Measurements from ENCODE around the gene CFAP53. TPM values are rescaled to one million over a fixed set of nuclear protein-coding genes. Genes with fewer than 3 reads are reported as not detected.
A peak's percentile ranks its signal among the peaks of the same experiment; 100 is the strongest.

The CFAP53 gene
- polyA plus RNA-seq, 6 donors from 2014 or later = 0.27 TPM; not detected in 5

DNA sequence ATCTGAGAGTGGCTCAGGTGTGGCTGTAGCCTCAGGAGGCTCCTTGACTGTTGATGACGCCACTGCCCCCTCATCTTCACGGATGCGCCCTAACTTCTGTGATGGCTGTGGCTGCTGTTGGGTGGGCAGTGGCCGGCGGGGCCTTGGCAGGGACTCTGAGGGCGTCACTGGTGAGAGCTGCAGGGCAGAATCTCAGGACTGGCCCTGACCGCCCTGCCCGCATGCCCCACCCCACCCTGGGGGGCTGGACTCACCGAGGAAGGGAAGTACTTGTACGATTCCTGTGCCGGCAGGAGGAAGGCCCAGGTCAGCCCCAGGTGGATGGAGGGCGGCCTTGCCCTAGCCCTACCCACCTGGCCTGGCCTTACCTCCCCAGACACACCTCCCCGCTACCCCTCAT lies 18.8 kb upstream of the CFAP53 start:
- no peak for ATAC-seq (ENCODE audit: low read depth in 2 of 2)
- no peak overlapping the region for H3K27ac Mint-ChIP-seq
- peaks cover 8 to 46% of the 10 kb centered on the region in 2 donors for H3K36me3 Mint-ChIP-seq
- no peaks in the 10 kb centered on the region for H3K27me3 Mint-ChIP-seq
- DNase-seq = no peak
- no peaks in the 10 kb centered on the region for H3K9me3 Mint-ChIP-seq
- H3K4me1 Mint-ChIP-seq = peaks cover 54 to 70% (median 58%) of the 10 kb centered on the region in 3 donors
- H3K4me3 Mint-ChIP-seq = peak overlapping the region in 4 of 8 donors; percentile 8 to 85 (median 62)

- Mint-ChIP-seq H3K4me1 (peaks cover 60 to 72% (median 61%) of the 10 kb centered on the region in 3 donors), H3K27ac (peak overlapping the region in 1 of 6 donors; percentile 37), H3K9me3 (no peaks in the 10 kb centered on the region), H3K36me3 (peaks cover 8 to 46% of the 10 kb centered on the region in 2 donors), H3K27me3 (no peaks in the 10 kb centered on the region), H3K4me3 (peak overlapping the region; percentile 31 to 100 (median 91))
- ATAC-seq (ENCODE audit: low read depth in 2 of 2) = no peak
- no peak for DNase-seq
Observed at GRCh38 chr18:50284255-50284885, 18.1 kb upstream of the CFAP53 start.

DNA sequence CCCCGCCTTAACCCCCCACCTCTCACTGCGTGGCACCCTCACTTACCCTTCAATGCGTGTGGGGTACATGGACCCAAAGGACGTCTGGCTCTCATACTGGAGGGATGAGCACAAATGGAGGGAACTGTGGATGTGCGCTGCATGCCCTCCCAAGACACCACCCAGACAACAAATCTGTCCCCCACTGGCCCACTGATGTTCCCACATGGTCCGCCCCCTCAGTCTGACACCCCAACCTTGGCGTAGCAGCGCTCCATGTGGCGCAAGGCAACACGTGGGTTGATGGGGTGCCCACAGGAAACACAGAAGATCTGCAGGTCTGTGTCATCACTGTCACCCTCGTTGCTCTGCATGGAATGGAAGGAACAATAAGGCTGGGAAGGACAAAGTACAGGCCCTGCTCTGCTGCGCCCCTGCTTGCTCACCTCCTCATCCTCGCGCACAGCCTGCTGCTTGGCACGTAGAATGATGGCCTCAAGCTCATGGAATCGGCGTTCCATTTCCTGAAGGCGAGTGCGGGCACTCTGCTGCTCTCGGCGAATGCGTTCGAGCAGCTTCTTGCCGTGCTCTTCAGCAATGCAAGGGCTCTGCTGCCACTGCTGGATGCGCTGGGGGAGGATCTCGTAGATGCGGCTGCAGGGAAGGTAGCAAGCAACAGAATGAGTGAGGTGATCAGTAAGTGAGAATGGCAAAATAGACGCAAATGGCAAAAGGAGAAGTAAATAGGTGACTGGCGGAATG lies 17.3 kb upstream of the CFAP53 start:
- no peak for ATAC-seq (ENCODE audit: low read depth in 2 of 2)
- Mint-ChIP-seq H3K4me3 (peak overlapping the region; percentile 31 to 100 (median 91)), H3K36me3 (peaks cover 8 to 46% of the 10 kb centered on the region in 2 donors), H3K4me1 (peaks cover 61 to 67% (median 66%) of the 10 kb centered on the region in 3 donors), H3K27me3 (no peaks in the 10 kb centered on the region), H3K27ac (peak overlapping the region in 3 of 6 donors; percentile 15 to 79 (median 70)), H3K9me3 (no peaks in the 10 kb centered on the region)
- no peak for DNase-seq

DNA sequence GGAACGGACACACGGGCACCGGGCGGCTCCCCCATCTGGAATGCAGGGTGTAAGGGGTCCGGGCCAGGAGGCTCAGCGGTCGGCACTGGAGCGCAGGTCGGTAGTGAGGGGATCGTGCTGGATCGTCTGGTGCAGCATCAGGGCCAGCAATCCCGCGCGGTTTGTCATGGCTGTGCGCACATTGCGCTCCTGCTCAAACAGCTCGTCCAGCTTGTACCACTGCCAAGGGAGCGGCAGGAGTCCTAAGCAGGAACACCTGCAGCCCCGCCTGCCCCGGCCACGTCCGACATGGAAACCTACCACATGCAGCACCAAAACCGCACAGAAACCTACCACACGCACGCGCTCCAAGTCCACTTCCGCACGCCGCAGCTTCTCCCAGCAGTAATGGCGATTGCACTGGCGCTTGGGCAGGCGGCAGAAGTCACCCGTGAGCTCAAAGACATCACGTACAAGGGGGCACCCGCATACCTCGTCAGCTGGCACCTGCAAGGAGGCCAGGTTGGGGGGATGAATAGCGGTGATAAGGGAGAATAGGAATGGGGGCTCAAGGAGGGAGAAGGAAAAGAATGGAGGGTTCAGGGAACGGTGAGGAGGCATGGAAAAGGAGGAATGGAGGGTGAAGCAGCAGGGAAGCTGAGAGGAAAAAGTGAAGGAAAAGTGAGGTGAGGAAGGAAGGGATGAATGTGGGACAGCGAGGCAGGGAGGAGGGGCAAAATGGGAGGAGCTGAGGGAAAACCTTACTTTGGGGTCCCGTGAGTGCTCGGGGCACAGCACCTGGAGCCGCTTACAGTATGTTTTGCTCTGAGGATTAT lies 16.4 kb upstream of the CFAP53 start:
- Mint-ChIP-seq H3K27ac (peak overlapping the region in 4 of 6 donors; percentile 72 to 96 (median 82)), H3K36me3 (peaks cover 8 to 45% of the 10 kb centered on the region in 2 donors), H3K4me3 (peak overlapping the region; percentile 75 to 100 (median 98)), H3K4me1 (peaks cover 61 to 67% (median 66%) of the 10 kb centered on the region in 3 donors), H3K27me3 (no peaks in the 10 kb centered on the region), H3K9me3 (no peaks in the 10 kb centered on the region)
- ATAC-seq (ENCODE audit: low read depth in 2 of 2) (no peak), DNase-seq (no peak)

DNA sequence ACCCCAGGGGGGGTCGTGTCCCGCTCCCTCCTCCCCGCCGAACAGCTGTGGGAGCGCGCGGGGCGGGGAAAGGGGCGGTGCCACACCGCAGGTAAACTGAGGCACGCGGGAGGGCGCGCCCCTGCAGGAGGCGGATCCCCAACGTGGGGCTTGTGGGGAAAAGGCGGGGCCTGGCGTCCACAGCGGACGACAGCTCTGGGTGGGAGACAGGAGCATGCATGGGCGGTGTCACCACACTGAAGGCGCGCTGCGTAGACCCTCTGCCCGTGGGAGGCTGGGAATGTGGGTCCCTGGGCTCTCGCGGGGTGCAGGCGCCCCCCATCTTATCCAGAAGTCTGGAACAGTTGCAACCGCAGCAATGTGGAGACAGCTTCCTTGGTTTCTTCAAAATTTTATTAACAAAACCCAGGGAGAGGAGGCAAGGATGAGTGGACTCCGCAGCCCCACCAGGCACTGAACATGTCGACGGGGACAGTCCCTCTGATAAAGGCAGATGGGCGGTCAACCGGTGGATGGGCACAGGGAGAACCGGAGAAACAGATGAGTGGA lies 15.8 kb upstream of the CFAP53 start:
- H3K36me3 Mint-ChIP-seq = peaks cover 8 to 39% of the 10 kb centered on the region in 2 donors
- peak overlapping the region; percentile 95 to 100 (median 98) for H3K4me3 Mint-ChIP-seq
- no peaks in the 10 kb centered on the region for H3K27me3 Mint-ChIP-seq
- DNase-seq (no peak), ATAC-seq (ENCODE audit: low read depth in 2 of 2) (no peak)
- no peaks in the 10 kb centered on the region for H3K9me3 Mint-ChIP-seq
- H3K27ac Mint-ChIP-seq = peak overlapping the region; percentile 83 to 98 (median 97)
- peaks cover 55 to 60% (median 59%) of the 10 kb centered on the region in 3 donors for H3K4me1 Mint-ChIP-seq

DNA sequence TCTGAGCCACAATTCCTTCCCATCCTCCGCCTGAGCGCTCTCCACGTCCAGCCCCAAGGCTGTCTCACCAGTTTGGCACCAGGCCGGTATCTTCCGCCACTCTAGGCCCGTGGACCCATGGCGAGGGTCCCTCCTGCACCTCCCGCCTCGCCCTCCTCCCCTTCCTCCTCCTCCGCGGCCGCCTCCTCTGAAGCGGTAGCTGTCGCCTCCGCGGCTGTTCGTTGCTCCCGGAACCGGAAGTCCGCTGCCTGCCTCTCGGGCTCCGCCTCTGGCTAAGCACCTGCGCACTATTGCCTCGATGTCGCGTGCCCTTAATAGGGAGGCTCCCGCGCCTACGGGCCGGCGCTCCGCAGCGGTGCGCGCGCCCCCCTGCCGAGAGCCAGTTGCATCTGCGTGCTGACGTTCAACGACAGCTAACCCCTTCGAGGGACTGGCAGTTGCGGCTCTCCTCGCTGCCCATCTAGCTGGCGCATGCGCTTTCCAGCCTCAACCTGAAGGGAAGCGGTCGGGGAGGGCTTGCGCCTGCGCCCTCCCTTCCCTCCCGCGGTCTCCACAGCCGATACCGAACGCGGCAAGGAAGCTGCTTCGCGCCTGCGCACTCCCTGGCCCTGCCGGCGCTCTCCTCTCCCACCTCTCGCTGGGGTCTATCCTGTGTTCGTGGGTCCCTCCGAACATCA lies 15.1 kb upstream of the CFAP53 start, which contains the start of gene MBD1:
MBD1 (minus strand) TSS at position 229 of the 677 bp plus-strand sequence. CDS start 1,531 bp downstream, outside the sequence.
- Mint-ChIP-seq H3K4me3 (peak within 1 kb of the TSS; percentile 95 to 100 (median 98)), H3K27me3 (no peaks in the 10 kb centered on the region), H3K27ac (peak within 1 kb of the TSS; percentile 91 to 98 (median 97)), H3K4me1 (peaks cover 50 to 59% (median 53%) of the 10 kb centered on the region in 3 donors), H3K36me3 (peaks cover 13 to 44% of the 10 kb centered on the region in 2 donors), H3K9me3 (no peaks in the 10 kb centered on the region)
- DNase-seq (peak; percentile 96), ATAC-seq (ENCODE audit: low read depth in 2 of 2) (peak; percentile 89 to 90)

- Mint-ChIP-seq H3K27me3 (no peaks in the 10 kb centered on the region), H3K4me1 (peaks cover 49 to 54% (median 51%) of the 10 kb centered on the region in 3 donors), H3K4me3 (peak overlapping the region; percentile 95 to 100 (median 98)), H3K27ac (peak overlapping the region; percentile 91 to 98 (median 97)), H3K36me3 (peaks cover 19 to 51% of the 10 kb centered on the region in 2 donors), H3K9me3 (no peaks in the 10 kb centered on the region)
- DNase-seq (no peak), ATAC-seq (ENCODE audit: low read depth in 2 of 2) (no peak)
Observed at GRCh38 chr18:50280707-50281294, 14.5 kb upstream of the CFAP53 start.

GRCh38 chr18:50279752-50280151 lies 13.5 kb upstream of the CFAP53 start:
- DNase-seq = no peak
- Mint-ChIP-seq H3K9me3 (no peaks in the 10 kb centered on the region), H3K27ac (peak overlapping the region in 2 of 6 donors; percentile 63 to 98), H3K4me1 (peaks cover 44 to 49% (median 47%) of the 10 kb centered on the region in 3 donors), H3K36me3 (peaks cover 25 to 57% of the 10 kb centered on the region in 2 donors), H3K27me3 (no peaks in the 10 kb centered on the region), H3K4me3 (peak overlapping the region; percentile 95 to 100 (median 98))
- no peak for ATAC-seq (ENCODE audit: low read depth in 2 of 2)

DNA sequence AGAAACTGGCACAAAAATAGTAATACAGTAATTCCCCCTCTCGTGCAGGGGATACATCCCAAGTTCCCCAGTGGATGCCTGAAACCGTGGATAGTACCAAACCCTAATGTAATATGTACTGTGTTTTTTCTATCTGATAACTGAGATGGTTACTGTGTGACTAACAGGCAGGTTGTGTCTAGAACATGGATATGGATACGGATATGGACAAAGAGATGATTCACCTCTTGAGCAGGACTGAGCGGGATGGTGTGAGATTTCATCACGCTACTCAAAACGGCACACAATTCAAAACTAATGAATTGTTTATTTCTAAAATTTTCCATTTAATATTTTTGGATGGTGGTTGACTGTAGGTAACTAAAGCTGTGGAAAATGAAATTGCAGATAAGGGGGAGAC lies 11.6 kb upstream of the CFAP53 start:
- DNase-seq (no peak), ATAC-seq (ENCODE audit: low read depth in 2 of 2) (no peak)
- H3K36me3 Mint-ChIP-seq = peaks cover 22 to 51% of the 10 kb centered on the region in 2 donors
- no peak overlapping the region for H3K27ac Mint-ChIP-seq
- H3K27me3 Mint-ChIP-seq = no peaks in the 10 kb centered on the region
- peak overlapping the region in 1 of 8 donors; percentile 20 for H3K4me3 Mint-ChIP-seq
- no peaks in the 10 kb centered on the region for H3K9me3 Mint-ChIP-seq
- H3K4me1 Mint-ChIP-seq = peaks cover 28 to 51% (median 46%) of the 10 kb centered on the region in 3 donors

- Mint-ChIP-seq H3K36me3 (peaks cover 22 to 46% of the 10 kb centered on the region in 2 donors), H3K9me3 (no peaks in the 10 kb centered on the region), H3K4me3 (peak overlapping the region in 1 of 8 donors; percentile 38), H3K27ac (peak overlapping the region in 1 of 6 donors; percentile 78), H3K27me3 (no peaks in the 10 kb centered on the region), H3K4me1 (peaks cover 18 to 42% (median 36%) of the 10 kb centered on the region in 3 donors)
- no peak for ATAC-seq (ENCODE audit: low read depth in 2 of 2)
- no peak for DNase-seq
Observed at GRCh38 chr18:50276452-50276851, 10.2 kb upstream of the CFAP53 start.

- peaks cover 9 to 33% (median 27%) of the 10 kb centered on the region in 3 donors for H3K4me1 Mint-ChIP-seq
- peak overlapping the region in 1 of 8 donors; percentile 76 for H3K4me3 Mint-ChIP-seq
- no peaks in the 10 kb centered on the region for H3K9me3 Mint-ChIP-seq
- peaks cover 27 to 40% of the 10 kb centered on the region in 2 donors for H3K36me3 Mint-ChIP-seq
- peak overlapping the region in 1 of 6 donors; percentile 65 for H3K27ac Mint-ChIP-seq
- DNase-seq (no peak), ATAC-seq (ENCODE audit: low read depth in 2 of 2) (no peak)
- no peaks in the 10 kb centered on the region for H3K27me3 Mint-ChIP-seq
Observed at GRCh38 chr18:50275503-50276036, 9.3 kb upstream of the CFAP53 start.

GRCh38 chr18:50274941-50275340 lies 8.6 kb upstream of the CFAP53 start:
- ATAC-seq (ENCODE audit: low read depth in 2 of 2) (no peak), DNase-seq (no peak)
- Mint-ChIP-seq H3K36me3 (peaks cover 27 to 40% of the 10 kb centered on the region in 2 donors), H3K27ac (peak overlapping the region in 2 of 6 donors; percentile 25 to 61), H3K9me3 (no peaks in the 10 kb centered on the region), H3K27me3 (no peaks in the 10 kb centered on the region), H3K4me3 (peak overlapping the region in 1 of 8 donors; percentile 76), H3K4me1 (peaks cover 3 to 33% (median 21%) of the 10 kb centered on the region in 3 donors)
